ENCODE data around the gene LRG1.

DNA sequence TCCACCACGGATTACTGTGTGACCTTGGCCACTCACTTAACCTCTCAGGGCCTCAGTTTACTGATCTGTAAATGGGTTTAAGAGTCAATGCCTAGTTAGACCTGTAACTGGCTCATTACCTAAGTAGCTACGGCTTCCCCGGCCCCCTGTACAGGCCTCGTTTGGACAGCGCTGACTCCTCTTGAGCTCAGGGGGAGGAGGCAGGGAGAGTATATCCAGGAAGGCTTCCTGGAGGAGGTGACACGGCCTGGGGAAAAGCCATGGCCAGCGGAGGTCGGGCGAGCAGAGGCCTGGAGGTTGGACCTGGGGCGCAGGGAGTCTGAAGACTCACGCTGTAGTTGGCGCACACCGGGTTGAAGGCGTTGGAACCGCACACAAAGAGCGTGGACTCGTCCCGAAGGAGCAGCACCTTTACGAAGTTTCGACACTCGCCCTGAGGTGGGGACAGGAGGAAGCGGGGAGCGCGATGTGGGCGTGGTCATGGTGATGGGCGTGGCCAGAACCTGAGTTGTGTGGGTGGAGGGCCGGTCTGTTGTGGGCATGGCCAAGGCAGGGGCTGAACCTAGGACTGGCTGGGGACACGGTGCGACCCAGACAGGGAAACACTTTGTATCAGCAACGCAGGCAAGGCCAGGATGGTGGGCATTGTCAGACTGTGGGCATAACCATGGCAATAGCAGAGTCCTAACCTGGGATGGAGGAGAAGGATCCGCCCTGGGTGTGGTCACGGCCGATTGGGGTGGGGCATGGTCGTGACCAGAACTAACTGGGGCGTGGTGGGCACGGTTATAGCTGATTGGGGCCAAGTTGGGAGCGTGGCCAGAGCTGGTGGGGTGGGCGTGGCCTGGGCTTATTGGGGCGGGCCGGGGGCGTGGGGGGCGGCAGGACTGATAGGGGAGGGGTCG, 16.1 kb upstream of the LRG1 start:
- TF ChIP-seq, protein P1, sequence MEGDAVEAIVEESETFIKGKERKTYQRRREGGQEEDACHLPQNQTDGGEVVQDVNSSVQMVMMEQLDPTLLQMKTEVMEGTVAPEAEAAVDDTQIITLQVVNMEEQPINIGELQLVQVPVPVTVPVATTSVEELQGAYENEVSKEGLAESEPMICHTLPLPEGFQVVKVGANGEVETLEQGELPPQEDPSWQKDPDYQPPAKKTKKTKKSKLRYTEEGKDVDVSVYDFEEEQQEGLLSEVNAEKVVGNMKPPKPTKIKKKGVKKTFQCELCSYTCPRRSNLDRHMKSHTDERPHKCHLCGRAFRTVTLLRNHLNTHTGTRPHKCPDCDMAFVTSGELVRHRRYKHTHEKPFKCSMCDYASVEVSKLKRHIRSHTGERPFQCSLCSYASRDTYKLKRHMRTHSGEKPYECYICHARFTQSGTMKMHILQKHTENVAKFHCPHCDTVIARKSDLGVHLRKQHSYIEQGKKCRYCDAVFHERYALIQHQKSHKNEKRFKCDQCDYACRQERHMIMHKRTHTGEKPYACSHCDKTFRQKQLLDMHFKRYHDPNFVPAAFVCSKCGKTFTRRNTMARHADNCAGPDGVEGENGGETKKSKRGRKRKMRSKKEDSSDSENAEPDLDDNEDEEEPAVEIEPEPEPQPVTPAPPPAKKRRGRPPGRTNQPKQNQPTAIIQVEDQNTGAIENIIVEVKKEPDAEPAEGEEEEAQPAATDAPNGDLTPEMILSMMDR (IDR thresholded peaks at IDR 0.05): no peak
- TF ChIP-seq POLR2A (IDR thresholded peaks at IDR 0.05): no peak

Data from adrenal gland (tissue), 5 donors.